ENCODE measurements around the gene ESYT1. TPM values are rescaled to one million over a fixed set of nuclear protein-coding genes. Genes with fewer than 3 reads are reported as not detected.
"Not testable (repeated sequence)": the region's sequence is repeated elsewhere in the genome, so short reads cannot be mapped to it uniquely, and the experiment has no call there.

Gene ESYT1
- total RNA-seq, 1 donor from 2014 or later = 101 TPM

GRCh38 chr12:56116267-56117081, 11.6 kb upstream of the ESYT1 start, which contains the start of gene RPL41:
Gene RPL41, plus strand, starts transcription at chr12:56116633.
- Histone ChIP-seq H3K36me3 (peaks cover 41% of the 10 kb centered on the region), H3K27me3 (no peaks in the 10 kb centered on the region), H3K9me3 (no peaks in the 10 kb centered on the region), H3K4me3 (peak within 1 kb of the TSS; percentile 62), H3K4me1 (peaks cover 19% of the 10 kb centered on the region), H3K27ac (peak within 1 kb of the TSS; percentile 97)
- intact Hi-C loops (cut with DNase I) = no loop called here
- DNase-seq (peak; percentile 94), ATAC-seq (peak; percentile 75)
- TF ChIP-seq, protein P1, sequence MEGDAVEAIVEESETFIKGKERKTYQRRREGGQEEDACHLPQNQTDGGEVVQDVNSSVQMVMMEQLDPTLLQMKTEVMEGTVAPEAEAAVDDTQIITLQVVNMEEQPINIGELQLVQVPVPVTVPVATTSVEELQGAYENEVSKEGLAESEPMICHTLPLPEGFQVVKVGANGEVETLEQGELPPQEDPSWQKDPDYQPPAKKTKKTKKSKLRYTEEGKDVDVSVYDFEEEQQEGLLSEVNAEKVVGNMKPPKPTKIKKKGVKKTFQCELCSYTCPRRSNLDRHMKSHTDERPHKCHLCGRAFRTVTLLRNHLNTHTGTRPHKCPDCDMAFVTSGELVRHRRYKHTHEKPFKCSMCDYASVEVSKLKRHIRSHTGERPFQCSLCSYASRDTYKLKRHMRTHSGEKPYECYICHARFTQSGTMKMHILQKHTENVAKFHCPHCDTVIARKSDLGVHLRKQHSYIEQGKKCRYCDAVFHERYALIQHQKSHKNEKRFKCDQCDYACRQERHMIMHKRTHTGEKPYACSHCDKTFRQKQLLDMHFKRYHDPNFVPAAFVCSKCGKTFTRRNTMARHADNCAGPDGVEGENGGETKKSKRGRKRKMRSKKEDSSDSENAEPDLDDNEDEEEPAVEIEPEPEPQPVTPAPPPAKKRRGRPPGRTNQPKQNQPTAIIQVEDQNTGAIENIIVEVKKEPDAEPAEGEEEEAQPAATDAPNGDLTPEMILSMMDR (IDR thresholded peaks at IDR 0.05) = no peak

GRCh38 chr12:56117082-56117706, 10.9 kb upstream of the ESYT1 start:
- ATAC-seq; H3K9me3 ChIP-seq; DNase-seq; H3K27me3 ChIP-seq; intact Hi-C loops (cut with DNase I): not testable (repeated sequence)
- peaks cover 40% of the 10 kb centered on the region for H3K36me3 ChIP-seq
- H3K27ac ChIP-seq = peak overlapping the region; percentile 97
- peaks cover 19% of the 10 kb centered on the region for H3K4me1 ChIP-seq
- H3K4me3 ChIP-seq = peak overlapping the region; percentile 62

DNA sequence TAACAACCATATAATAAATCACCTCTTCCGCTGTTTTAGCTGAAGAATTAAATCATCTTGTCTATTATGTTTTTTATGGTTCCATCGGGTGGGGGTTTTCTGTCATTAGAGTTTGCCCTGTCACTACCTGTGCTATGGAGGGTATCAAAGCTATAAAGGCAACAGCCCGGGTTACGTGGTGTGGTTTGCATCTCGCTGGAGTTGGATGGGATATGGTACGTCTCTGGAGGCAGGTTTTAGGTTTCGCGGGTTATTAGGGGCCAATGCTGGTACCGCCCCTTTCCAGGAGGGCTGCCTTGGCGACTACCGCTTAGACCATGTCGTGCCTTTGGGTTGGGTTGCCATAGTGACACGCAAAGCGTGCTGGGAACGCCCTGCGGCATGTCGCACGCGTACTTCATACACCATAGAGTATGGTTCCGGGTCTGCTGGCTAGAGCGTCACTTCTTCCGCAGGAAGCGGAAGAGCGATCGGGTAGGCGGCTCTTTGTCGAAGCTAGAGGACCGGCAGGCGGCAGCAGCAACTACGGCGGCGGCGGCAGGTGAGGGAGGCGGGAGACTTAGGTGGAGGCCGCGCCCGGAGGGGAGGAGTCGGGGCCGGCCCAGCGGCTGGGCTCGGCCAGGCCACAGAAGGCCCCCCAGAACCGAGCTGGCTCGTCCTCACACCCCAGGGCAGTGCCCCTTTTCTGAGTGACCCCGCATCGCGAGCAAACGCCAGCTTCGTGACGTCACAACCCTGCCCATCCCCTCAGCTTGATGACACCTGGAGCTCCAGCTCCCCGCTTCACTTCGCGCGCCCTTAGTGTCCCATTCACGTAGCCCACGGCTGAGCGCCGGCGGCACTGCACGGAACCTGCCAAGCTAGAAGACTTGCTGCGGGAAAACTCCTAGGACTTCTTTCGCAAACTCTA, 10.0 kb upstream of the ESYT1 start, which contains the start of gene ZC3H10:
ZC3H10 (plus strand) TSS at position 489 of the 910 bp plus-strand sequence. CDS start 2,297 bp downstream, outside the sequence.
- intact Hi-C loops (cut with DNase I) = no loop called here

DNA sequence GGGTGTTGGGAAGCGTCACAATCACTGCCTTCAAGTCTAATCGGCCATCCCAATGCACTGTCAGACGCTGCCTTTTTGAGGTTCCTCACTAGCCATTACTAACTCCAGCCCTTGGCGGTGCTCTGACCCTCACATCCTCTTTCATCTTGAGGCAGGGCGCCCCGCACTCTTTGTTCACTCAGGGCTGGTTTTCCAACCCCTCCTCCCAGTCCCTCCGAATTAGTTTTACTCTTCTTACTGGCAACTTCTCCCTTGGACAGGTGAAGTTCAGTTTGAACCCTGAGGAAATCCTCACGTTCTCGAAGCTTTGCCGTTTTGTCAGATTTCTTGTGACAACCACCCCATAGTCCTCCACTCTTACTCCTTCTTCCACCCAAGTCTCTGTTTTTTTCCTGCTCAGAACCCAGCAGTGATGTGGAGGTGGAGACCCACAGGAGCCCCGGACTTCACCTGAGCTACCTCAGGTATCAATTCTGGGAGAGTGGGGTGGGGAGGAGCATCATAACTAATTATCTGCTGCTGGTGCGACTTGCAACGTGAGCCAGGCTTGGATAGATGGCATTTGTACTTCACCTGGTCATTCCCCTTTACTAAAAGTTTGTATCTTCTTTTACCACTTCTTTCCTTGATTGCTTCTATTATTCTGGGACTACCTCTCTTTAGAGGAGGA, 9.2 kb upstream of the ESYT1 start:
- peak overlapping the region; percentile 62 for H3K4me3 ChIP-seq
- peaks cover 24% of the 10 kb centered on the region for H3K36me3 ChIP-seq
- no peaks in the 10 kb centered on the region for H3K27me3 ChIP-seq
- TF ChIP-seq, protein P1 (IDR thresholded peaks at IDR 0.05) = no peak
- intact Hi-C loops (cut with DNase I) = no loop called here
- ATAC-seq (no peak), DNase-seq (no peak)
- H3K9me3 ChIP-seq = no peaks in the 10 kb centered on the region
- H3K4me1 ChIP-seq = peaks cover 19% of the 10 kb centered on the region
- peak overlapping the region; percentile 97 for H3K27ac ChIP-seq

More for the DNA sequence above, 10.0 kb upstream of the ESYT1 start, which contains the start of gene ZC3H10:
- H3K27ac ChIP-seq = peak within 1 kb of the TSS; percentile 97
- peaks cover 32% of the 10 kb centered on the region for H3K36me3 ChIP-seq
- ATAC-seq = peak; percentile 92
- DNase-seq = peak; percentile 98
- no peaks in the 10 kb centered on the region for H3K9me3 ChIP-seq
- H3K27me3 ChIP-seq = no peaks in the 10 kb centered on the region
- H3K4me1 ChIP-seq = peaks cover 19% of the 10 kb centered on the region
- TF ChIP-seq, protein P1 (IDR thresholded peaks at IDR 0.05) = peak; percentile 57
- H3K4me3 ChIP-seq = peak within 1 kb of the TSS; percentile 62

GRCh38 chr12:56119361-56119796, 8.7 kb upstream of the ESYT1 start:
- H3K9me3 ChIP-seq = no peaks in the 10 kb centered on the region
- H3K27me3 ChIP-seq = no peaks in the 10 kb centered on the region
- TF ChIP-seq, protein P1 (IDR thresholded peaks at IDR 0.05) = peak; percentile 79
- intact Hi-C loops (cut with DNase I) = no loop called here
- peak overlapping the region; percentile 97 for H3K27ac ChIP-seq
- H3K4me3 ChIP-seq = peak overlapping the region; percentile 62
- H3K36me3 ChIP-seq = peaks cover 23% of the 10 kb centered on the region
- peaks cover 21% of the 10 kb centered on the region for H3K4me1 ChIP-seq
- ATAC-seq (peak; percentile 70), DNase-seq (no peak)
